Globus pallidus (tissue), 1 donor: ENCODE measurements around the gene MT1E.
"Not testable (repeated sequence)": the region's sequence is repeated elsewhere in the genome, so short reads cannot be mapped to it uniquely, and the experiment has no call there.

Experiments used
- DNase-seq: peaks from one replicate; pipeline ENCODE4 v3.0.0-alpha.2; 2015; ENCODE audit warnings: low spot score

MT1E gene

DNA sequence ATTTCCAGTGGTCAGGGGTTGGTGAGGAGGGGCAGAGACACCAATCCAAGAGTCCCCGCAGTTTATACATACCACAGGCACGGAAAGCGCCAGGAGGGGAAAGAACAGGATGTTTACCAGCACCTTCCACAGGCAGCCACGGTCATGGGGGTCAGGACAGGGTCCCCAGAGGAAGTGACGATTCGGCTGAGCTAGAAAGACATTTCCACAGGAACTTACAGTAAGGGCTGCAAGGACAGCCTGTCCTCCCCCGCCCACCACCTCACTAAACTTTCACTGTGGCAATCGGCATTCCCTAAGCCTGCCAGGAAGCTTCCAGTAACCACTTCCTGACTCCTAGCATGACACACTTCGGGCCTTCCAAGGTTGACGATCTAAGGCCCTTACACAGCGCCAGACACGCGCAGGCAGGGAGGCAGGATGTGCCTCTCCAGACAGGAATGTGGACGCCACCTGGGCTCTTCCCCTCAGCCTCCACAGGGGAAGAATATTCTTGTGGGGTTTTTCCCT, 18.4 kb upstream of the MT1E start:
- no peak for DNase-seq

DNA sequence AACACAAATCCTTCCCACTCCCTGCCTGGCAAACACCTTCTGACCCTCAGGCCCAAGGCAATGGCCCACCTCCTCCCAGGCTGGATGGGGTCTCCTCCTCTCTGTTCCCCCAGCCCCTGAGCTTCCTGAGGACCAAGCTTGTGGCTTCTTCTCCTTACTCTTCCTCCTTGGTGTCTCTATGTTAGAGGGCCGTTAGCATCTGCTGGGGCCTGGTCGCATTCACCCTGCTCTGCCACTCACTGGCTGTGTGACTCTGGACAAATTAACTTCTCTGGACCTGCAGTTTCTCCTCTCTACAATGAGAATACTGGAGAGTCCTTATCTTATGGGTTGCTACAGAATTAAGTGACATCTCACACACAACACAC, 17.9 kb upstream of the MT1E start:
- no peak for DNase-seq

DNA sequence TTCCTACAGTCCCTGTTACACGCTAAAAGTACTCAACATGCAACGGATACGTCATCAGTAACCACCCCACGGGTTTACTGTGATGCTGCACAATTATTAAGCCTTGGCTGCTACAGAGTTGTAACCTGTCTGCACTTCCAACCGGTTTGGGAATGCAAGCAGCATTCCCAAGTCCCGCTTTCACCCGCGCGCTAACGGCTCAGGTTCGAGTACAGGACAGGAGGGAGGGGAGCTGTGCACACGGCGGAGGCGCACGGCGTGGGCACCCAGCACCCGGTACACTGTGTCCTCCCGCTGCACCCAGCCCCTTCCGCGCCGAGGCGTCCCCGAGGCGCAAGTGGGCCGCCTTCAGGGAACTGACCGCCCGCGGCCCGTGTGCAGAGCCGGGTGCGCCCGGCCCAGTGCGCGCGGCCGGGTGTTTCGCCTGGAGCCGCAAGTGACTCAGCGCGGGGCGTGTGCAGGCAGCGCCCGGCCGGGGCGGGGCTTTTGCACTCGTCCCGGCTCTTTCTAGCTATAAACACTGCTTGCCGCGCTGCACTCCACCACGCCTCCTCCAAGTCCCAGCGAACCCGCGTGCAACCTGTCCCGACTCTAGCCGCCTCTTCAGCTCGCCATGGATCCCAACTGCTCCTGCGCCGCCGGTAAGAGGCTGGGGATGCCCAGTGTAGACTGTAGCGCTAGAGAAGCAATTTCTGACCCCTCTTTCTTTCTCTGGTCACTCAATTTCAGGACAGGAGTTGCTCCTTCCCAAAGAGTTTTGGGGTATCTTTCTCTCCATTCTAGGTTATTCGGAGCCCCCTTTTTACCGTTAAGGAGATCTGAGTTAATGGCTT, 17.3 kb upstream of the MT1E start, which contains the start of gene MT2A:
MT2A (plus strand) TSS at position 542 of the 833 bp plus-strand sequence; CDS start at position 614, 72 bp downstream.
- peak; percentile 93 for DNase-seq

DNA sequence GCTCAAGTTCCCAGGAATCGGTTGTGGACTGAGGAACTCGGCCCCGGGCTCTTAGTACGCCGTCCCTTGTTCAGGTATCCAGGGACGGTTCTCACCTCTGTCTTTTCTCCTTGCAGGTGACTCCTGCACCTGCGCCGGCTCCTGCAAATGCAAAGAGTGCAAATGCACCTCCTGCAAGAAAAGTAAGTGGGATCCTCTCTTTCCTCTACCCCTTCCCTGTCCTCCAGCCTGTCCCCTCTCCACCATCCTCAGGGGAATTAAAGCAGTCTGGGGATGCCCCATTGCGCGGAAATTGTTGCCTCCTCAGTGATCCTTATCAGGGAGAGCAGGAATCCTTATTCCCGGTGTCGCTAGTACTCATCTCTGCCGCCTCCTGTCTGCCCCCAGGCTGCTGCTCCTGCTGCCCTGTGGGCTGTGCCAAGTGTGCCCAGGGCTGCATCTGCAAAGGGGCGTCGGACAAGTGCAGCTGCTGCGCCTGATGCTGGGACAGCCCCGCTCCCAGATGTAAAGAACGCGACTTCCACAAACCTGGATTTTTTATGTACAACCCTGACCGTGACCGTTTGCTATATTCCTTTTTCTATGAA, 16.6 kb upstream of the MT1E start:
- DNase-seq: peak; percentile 50

DNA sequence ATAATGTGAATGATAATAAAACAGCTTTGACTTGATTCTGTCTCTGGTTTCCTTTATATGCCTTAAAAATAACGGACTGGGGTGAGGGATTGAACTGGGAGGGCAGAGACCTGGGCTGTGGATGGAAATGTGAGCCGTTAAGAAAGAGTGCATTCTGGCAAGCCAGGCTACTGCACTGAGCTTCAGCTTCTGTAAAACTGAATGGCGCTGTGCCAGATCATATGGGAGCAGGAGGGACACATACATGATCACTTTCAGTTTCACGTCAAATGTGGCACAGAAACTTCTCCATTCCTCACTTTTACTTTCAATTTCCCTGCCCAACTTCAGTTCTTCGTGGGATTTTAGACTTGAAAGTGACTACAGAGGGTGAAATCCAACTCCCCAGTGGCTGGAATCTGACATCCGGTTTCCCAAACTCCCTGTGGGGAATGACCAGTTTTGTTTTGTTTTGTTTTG, 16.1 kb upstream of the MT1E start:
- DNase-seq: peak; percentile 77

DNA sequence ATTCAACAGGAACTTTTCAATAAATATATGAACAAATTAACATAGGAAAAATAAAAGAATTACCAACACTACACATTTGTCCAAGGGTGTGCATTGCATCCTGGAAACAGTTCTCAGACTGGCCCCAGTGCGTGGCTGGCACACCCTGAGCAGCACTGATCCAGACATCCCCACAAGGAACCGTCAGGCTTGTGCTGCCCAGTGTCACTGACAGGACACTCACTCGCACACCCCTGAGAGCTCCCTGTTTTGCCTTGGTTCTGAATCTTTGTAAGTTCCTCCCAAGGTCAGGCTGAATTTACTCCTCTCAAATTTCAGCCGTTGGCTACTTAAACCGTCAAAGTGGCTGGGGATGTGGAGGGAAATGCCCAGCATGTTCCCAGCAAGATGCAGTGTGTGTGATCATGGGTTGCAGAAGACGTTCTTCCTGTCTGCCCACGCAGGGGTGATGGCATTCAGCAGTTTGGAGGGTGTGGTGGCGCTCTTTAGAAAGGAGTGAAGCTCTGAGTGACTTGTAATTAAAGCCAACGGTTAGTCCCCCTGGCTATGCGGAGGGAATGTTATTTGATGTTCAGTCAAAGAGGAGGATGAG, 15.5 kb upstream of the MT1E start:
- DNase-seq: peak; percentile 58

- DNase-seq: no peak
Measured at GRCh38 chr16:56610609-56611111, 14.9 kb upstream of the MT1E start.

DNA sequence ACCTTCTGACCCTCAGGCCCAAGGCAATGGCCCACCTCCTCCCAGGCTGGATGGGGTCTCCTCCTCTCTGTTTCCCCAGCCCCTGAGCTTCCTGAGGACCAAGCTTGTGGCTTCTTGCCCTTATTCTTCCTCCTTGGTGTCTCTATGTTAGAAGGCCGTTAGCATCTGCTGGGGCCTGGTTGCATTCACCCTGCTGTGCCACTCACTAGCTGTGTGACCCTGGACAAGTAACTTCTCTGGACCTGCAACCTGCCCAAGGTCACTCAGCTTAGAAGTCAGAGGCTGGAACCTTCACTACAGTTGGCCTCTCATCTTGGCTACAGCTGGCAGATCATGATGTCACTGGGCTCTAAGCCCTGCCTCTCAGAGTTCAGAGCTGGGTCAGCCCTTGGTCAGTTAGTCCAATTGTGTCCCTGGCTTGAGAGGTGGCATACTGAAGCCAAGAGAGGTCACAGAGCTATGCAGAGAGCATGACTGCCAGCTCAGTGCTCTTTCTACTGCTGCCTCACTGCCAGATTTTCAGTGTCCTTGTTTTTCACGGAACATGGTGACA, 14.2 kb upstream of the MT1E start:
- DNase-seq: peak; percentile 59

- no peak for DNase-seq
Measured at GRCh38 chr16:56613706-56614105, 11.9 kb upstream of the MT1E start.

DNA sequence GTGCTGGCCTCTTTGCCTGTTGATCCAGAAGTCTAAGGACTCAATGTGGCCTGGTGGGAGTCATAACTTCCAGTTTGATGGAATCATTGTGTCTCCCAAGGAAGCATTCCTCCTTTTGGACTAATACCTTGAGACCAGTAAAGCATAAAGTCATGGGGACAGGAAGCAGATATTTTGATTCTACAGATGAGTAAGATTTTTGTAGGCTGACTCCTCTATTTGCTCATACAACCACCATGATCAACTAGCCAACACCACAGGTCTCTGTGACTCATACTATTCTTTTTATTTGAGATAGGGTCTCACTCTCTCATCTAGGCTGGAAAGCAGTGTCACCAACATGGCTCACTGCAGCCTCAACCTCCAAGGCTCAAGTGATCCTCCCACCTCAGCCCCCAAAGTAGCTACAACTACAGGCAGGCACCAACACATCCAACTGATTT, 11.0 kb upstream of the MT1E start:
- no peak for DNase-seq

DNA sequence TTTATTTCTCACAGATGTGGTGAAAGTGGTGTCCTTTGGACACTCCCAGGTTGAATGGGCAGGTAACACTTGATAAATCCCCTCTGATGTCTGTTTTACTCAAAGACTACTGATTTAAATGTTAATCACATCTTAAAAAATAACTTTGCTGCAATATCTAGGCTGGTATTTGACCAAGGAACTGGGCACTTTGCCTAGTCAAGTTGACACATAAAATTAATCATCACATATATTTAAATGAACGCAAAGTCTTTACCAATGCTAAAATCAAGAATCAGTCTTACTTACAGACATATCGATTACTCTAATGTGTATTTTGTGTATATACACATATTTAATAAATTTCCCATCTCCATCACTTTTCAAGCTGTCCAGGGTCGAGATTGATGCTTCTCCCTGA, 10.2 kb upstream of the MT1E start:
- no peak for DNase-seq

DNA sequence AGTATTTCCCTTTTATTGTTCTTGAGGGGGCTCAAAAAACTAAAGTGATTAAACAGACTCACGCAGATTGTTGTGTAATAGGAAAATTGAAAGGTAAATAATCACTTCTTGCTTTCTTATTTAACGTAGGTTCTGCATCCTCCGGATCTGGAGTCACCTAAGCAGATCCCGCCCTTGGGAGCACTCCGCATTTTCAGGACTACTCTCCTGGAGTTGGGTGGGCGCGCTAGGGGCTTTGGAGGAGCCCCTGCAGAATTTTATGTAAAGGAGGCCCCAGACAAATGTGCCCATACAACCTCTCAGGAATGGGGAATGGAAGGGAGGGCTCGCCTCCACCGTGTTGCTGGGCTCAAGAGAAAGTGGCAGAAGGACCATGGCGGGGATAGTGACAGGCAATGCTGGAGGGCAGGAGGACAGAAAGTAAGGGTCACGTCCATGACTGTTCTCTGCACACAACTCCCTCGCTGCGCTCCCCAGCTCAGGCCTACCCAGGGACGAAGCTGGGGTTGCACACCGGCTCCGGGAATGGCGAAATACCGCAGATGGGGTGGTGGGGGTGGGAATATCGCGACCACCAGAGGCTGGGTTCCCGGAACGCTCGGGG, 8.9 kb upstream of the MT1E start:
- no peak for DNase-seq

GRCh38 chr16:56617212-56618085, 8.1 kb upstream of the MT1E start:
- DNase-seq: peak; percentile 58

- no peak for DNase-seq
Measured at GRCh38 chr16:56618138-56618537, 7.4 kb upstream of the MT1E start.

DNA sequence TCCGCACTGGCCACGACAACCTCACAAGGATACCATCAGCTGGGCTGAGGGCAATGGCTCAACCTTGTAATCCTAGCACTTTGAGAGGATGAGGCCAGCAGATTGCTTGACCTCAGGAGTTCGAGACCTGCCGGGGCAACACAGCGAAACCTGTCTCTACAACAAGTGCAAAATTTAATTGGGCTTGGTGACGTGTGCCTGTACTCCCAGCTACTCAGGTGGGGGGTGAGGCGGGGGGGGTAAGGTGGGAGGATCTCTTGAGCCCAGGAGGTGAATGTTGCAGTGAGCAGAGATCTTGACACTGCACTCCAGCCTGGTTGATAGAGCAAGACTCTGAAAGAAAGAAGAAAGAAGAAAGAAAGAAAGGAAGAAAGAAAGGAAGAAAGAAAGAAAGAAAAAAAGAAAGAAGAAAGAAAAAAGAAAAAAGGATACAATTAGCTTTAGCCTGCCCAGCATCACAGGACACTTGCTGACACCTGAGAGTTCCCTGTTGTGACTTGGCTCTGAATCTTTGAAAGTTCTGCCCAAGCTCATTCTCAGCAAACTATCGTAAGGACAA, 5.2 kb upstream of the MT1E start:
- no peak for DNase-seq

DNA sequence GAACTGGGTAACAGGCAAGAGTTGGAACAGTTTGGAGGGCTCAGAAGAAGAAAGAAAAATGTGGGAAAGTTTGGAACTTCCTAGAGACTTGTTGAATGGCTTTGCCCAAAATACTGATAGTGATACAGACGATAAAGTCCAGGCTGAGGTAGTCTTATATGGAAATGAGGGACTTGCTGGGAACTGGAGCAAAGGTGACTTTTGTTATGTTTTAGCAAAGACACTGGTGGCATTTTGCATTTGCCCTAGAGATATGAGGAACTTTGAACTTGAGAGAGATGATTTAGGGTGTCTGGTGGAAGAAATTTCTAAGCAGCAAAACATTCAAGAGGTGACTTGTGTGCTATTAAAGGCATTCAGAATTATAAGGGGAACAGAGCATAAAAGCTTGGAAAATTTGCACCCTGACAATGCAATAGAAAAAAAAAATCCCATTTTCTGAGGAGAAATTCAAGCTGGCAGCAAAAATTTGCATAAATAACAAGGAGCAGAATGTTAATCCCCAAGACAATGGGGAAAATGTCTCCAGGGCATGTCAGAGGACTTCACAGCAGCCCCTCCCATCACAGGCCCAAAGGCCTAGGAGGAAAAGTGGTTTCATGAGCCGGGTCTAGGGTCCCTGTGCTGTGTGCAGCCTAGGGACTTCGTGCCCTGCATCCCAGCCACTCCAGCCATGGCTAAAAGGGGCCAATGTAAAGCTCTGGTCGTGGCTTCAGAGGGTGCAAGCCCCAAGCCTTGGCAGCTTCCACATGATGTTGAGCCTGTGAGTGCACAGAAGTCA, 3.7 kb upstream of the MT1E start:
- DNase-seq: not testable (repeated sequence)

DNA sequence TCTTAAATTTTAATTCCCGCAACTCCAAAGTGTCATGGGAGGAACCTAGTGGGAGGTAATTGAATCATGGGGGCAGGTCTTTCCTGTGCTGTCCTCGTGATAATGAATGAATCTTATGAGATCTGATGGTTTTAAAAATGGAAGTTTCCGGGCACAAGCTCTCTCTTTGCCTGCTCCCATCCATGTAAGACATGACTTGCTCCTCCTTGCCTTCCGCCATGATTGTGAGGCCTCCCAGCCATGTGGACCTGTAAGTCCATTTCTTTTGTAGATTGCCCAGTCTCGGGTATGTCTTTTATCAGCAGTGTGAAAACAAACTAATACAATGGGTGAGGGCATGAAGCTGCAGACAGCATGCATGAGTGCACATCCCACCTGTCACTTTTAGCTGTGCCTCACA, 2.4 kb upstream of the MT1E start:
- not testable (repeated sequence) for DNase-seq

DNA sequence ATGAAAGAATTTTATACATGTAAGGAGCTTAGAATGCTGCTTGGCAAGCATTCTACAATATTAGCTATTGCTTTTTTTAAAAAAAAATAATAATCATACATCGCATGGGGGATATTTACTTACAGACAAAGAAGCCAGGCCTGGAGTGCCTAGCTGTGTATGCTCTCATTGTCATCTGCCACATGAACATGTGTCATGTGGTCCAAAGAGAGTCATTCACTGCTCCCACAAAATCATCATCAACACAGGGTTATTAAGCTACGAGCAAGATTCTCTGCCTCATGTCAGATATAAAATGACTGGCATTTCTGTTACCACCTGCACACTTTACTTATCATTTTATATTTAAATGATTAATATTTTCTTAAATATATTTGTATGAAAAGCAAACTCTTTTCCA, 1.9 kb upstream of the MT1E start:
- no peak for DNase-seq

DNA sequence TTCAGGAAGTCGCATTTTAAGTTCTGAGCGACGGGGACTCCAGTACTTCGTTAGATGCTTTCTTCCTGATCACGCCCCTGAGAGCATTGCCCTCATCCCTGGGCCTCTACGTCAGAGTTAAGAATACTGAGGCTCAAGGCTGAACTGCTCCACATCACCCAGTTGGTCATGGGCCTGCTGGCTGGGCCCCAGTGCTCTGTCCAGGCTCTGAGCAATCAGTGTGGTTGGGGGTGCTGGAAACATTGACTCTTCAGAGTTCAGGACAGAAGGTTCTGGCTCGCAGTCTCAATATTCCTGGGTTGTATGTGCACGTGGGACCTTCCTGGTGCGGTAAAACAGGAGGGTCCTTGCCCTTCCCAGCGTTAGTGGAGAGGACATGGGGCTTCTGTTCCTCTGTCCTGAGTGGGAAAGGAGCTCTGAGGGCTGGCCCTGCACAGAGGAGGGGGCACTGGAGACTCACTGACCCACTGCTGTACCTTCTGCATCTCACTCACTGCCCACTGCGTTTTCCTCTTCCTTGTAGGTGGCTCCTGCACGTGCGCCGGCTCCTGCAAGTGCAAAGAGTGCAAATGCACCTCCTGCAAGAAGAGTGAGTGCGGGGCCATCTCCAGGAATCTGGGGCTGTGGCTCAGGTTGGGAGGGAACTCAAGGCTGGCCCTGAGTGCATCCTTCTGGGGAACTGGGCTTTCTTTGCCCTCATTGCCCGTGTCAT, 518 bp downstream of the MT1E start:
- DNase-seq: no peak
